Loucy (cell line): ENCODE measurements around the gene ZNF560.

Experiments used
- H2AFZ ChIP-seq: fragments of 200-600 bp; sonication (generic); 2 replicates; pipeline ENCODE4 v1.6.0; 2016; ENCODE audit warnings: antibody characterized with exemption, mild to moderate bottlenecking, low read length, moderate library complexity
- H3F3A ChIP-seq: fragments of 200-600 bp; 2 replicates; pipeline ENCODE4 v1.6.0; 2016; ENCODE audit warnings: antibody characterized with exemption, low read depth, mild to moderate bottlenecking
- H3K27me3 ChIP-seq: fragments of 200-600 bp; sonication (generic); 2 replicates; pipeline ENCODE4 v1.6.1; 2014; ENCODE audit warnings: low read length, mild to moderate bottlenecking; ENCODE audit not compliant: insufficient read depth, poor library complexity, severe bottlenecking
- H3K36me3 ChIP-seq: fragments of 200-600 bp; sonication (generic); 2 replicates; pipeline ENCODE4 v1.6.1; 2016; ENCODE audit warnings: low read length; ENCODE audit not compliant: insufficient read depth
- H3K4me1 ChIP-seq: fragments of 200-600 bp; sonication (generic); 2 replicates; pipeline ENCODE4 v1.5.1; 2014; ENCODE audit warnings: low read length, mild to moderate bottlenecking; ENCODE audit not compliant: insufficient read depth, poor library complexity, severe bottlenecking
- H3K4me2 ChIP-seq: fragments of 200-600 bp; sonication (generic); 2 replicates; pipeline ENCODE4 v1.6.0; 2014; ENCODE audit warnings: antibody characterized with exemption, low read length, low read depth, mild to moderate bottlenecking; ENCODE audit not compliant: poor library complexity, severe bottlenecking
- H3K4me3 ChIP-seq: fragments of 200-600 bp; sonication (generic); 2 replicates; pipeline ENCODE4 v1.5.1; 2014; ENCODE audit warnings: low read length, mild to moderate bottlenecking, mixed read lengths; ENCODE audit not compliant: poor library complexity, severe bottlenecking
- H3K79me2 ChIP-seq: fragments of 200-600 bp; sonication (generic); 2 replicates; pipeline ENCODE4 v1.6.1; 2014; ENCODE audit warnings: low read length; ENCODE audit not compliant: insufficient read depth
- H3K9ac ChIP-seq: fragments of 200-600 bp; sonication (generic); 2 replicates; pipeline ENCODE4 v1.6.0; 2014; ENCODE audit warnings: mild to moderate bottlenecking, low read depth, low read length, moderate library complexity; ENCODE audit not compliant: poor library complexity, severe bottlenecking
- H3K9me2 ChIP-seq: fragments of 200-600 bp; sonication (generic); replicated peaks from 2 replicates; pipeline ENCODE4 v1.6.1; 2016; ENCODE audit warnings: low read depth, low read length, mixed read lengths
- H3K9me3 ChIP-seq: fragments of 200-600 bp; sonication (generic); 2 replicates; pipeline ENCODE4 v1.6.1; 2014; ENCODE audit warnings: mild to moderate bottlenecking, antibody characterized with exemption, low read length, low read depth; ENCODE audit not compliant: insufficient read depth
- H4K20me1 ChIP-seq: fragments of 200-600 bp; sonication (generic); 2 replicates; pipeline ENCODE4 v1.6.0; 2014; ENCODE audit warnings: antibody characterized with exemption, low read length, mild to moderate bottlenecking; ENCODE audit not compliant: insufficient read depth, poor library complexity, severe bottlenecking
- CTCF ChIP-seq: fragments of 200-600 bp; sonication (generic); conservative IDR thresholded peaks from 2 replicates; pipeline ENCODE4 v1.5.1; 2014; ENCODE audit warnings: mild to moderate bottlenecking, antibody characterized with exemption, low read length
- EZH2phosphoT487 ChIP-seq: fragments of 200-600 bp; IDR thresholded peaks from 2 replicates; pipeline ENCODE4 v1.6.1; 2018; ENCODE audit warnings: antibody characterized with exemption, mild to moderate bottlenecking, moderate library complexity, borderline replicate concordance

Gene ZNF560

GRCh38 chr19:9461938-9462337 is 36.5 kb downstream of the ZNF560 start:
- Histone ChIP-seq H3F3A (no peaks in the 10 kb centered on the region), H3K9ac (no peak overlapping the region), H3K4me2 (no peak overlapping the region), H3K4me3 (no peak overlapping the region), H3K36me3 (no peaks in the 10 kb centered on the region), H3K79me2 (no peaks in the 10 kb centered on the region), H3K9me3 (peaks cover 5% of the 10 kb centered on the region), H3K9me2 (no peaks in the 10 kb centered on the region), H2AFZ (no peak overlapping the region), H3K27me3 (no peaks in the 10 kb centered on the region), H4K20me1 (no peaks in the 10 kb centered on the region), H3K4me1 (no peaks in the 10 kb centered on the region)
- TF ChIP-seq CTCF (no peak), EZH2phosphoT487 (no peak)

GRCh38 chr19:9456018-9456689 is 42.3 kb downstream of the ZNF560 start:
- H4K20me1 ChIP-seq: no peaks in the 10 kb centered on the region
- H3K4me2 ChIP-seq: peak overlapping the region; percentile 66
- peak overlapping the region; percentile 63 for H3K4me3 ChIP-seq
- peak overlapping the region; percentile 70 for H2AFZ ChIP-seq
- H3K9me2 ChIP-seq: no peaks in the 10 kb centered on the region
- peak overlapping the region; percentile 44 for H3K9ac ChIP-seq
- peaks cover 18% of the 10 kb centered on the region; the same call in 1 of the 2 replicates for H3K9me3 ChIP-seq
- peaks cover 10% of the 10 kb centered on the region for H3K4me1 ChIP-seq
- H3F3A ChIP-seq: no peaks in the 10 kb centered on the region
- no peaks in the 10 kb centered on the region for H3K36me3 ChIP-seq
- no peaks in the 10 kb centered on the region for H3K79me2 ChIP-seq
- H3K27me3 ChIP-seq: no peaks in the 10 kb centered on the region
- TF ChIP-seq EZH2phosphoT487: no peak

- no peaks in the 10 kb centered on the region for H3F3A ChIP-seq
- H3K9me2 ChIP-seq: no peaks in the 10 kb centered on the region
- no peak overlapping the region for H3K4me3 ChIP-seq
- no peak overlapping the region for H2AFZ ChIP-seq
- H3K9me3 ChIP-seq: peaks cover 20% of the 10 kb centered on the region; the same call in 1 of the 2 replicates
- TF ChIP-seq CTCF: no peak
- TF ChIP-seq EZH2phosphoT487: no peak
- no peak overlapping the region for H3K4me2 ChIP-seq
- H3K9ac ChIP-seq: no peak overlapping the region
- no peaks in the 10 kb centered on the region for H3K79me2 ChIP-seq
- no peaks in the 10 kb centered on the region for H3K36me3 ChIP-seq
- H3K4me1 ChIP-seq: peaks cover 10% of the 10 kb centered on the region
- H3K27me3 ChIP-seq: no peaks in the 10 kb centered on the region
- H4K20me1 ChIP-seq: no peaks in the 10 kb centered on the region
Measured at GRCh38 chr19:9453953-9454352, 44.5 kb downstream of the ZNF560 start.

- no peaks in the 10 kb centered on the region for H3F3A ChIP-seq
- H3K9me3 ChIP-seq: peaks cover 12% of the 10 kb centered on the region; the same call in 1 of the 2 replicates
- no peaks in the 10 kb centered on the region for H3K27me3 ChIP-seq
- no peak overlapping the region for H3K9ac ChIP-seq
- TF ChIP-seq EZH2phosphoT487 (no peak), CTCF (no peak)
- H3K4me1 ChIP-seq: no peaks in the 10 kb centered on the region
- H3K4me2 ChIP-seq: no peak overlapping the region
- H3K79me2 ChIP-seq: no peaks in the 10 kb centered on the region
- H3K36me3 ChIP-seq: no peaks in the 10 kb centered on the region
- no peak overlapping the region for H3K4me3 ChIP-seq
- no peak overlapping the region for H2AFZ ChIP-seq
- H3K9me2 ChIP-seq: no peaks in the 10 kb centered on the region
- H4K20me1 ChIP-seq: no peaks in the 10 kb centered on the region
Measured at GRCh38 chr19:9445037-9445436, 53.4 kb downstream of the ZNF560 start.
